Stimulated activated CD4-positive, alpha-beta T cell treated with anti-CD3 and anti-CD28 coated beads, Interleukin-15, amount 100 ng/mL, for 48 hours (primary cell): Measurements from ENCODE around the gene MYH11.

ENCODE experiments used
- DNase-seq, 2 donors: peaks; one replicate each; pipeline ENCODE4 v3.0.0-alpha.2; 2020; ENCODE audit warnings: low read depth in 2 of 2

The MYH11 gene

GRCh38 chr16:15778204-15778743 is 78.6 kb downstream of the MYH11 start:
- no peak for DNase-seq

GRCh38 chr16:15777533-15778203 is 79.2 kb downstream of the MYH11 start:
- no peak for DNase-seq

- DNase-seq, result no peak
Measured at GRCh38 chr16:15776572-15776971, 80.3 kb downstream of the MYH11 start.

DNA sequence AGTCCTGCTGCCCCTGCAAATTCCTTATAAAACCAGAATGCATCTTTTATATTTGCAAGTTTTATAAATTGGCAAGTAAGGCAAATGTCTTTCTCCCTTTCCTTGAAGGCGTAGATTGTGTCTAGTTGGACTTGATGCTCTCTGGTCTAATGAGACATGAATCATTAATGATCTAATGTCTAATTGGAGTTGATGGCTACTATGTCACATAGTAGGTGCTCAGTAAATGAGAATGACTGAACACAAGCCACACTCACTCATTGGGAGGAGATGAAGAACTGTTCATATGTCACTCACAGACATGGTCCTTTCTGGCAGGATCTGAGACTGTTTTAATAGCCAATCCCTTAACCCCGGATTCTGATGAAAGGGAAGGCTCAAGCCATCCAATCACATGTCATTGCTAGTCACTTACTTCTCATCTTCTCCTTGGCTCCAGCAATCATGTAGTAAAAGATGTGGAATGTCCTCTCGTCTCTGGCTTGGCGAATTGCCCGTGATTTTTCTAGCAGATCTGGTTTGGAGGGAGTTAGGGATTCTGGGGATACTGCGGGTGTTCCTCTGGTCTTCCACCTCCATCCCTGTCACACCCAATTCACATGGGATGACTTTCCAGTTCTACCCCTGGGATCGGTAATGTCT is 81.0 kb downstream of the MYH11 start:
- no peak for DNase-seq

DNA sequence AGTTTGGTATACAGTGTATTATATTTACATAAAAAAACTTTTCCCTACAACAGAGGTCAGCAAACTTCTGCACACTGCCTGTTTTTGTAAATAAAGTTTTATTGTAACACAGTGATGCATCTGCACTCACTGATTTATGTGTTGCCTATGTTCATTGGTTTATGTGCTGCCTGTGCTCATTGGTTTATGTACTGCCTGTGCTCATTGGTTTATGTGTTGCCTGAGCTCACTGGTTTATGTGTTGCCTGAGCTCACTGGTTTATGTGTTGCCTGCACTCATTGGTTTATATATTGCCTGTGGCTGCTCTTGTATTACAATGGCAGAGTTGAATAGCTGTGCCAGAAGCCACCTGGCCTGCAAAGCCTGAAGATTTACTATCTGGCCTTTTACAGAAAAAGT is 81.6 kb downstream of the MYH11 start:
- DNase-seq, result no peak

GRCh38 chr16:15773968-15774367 is 82.9 kb downstream of the MYH11 start:
- DNase-seq, result no peak

GRCh38 chr16:15772579-15773293 is 84.1 kb downstream of the MYH11 start:
- DNase-seq, result no peak

- no peak for DNase-seq
Measured at GRCh38 chr16:15771694-15772093, 85.1 kb downstream of the MYH11 start.

GRCh38 chr16:15770512-15770911 is 86.3 kb downstream of the MYH11 start:
- no peak for DNase-seq

DNA sequence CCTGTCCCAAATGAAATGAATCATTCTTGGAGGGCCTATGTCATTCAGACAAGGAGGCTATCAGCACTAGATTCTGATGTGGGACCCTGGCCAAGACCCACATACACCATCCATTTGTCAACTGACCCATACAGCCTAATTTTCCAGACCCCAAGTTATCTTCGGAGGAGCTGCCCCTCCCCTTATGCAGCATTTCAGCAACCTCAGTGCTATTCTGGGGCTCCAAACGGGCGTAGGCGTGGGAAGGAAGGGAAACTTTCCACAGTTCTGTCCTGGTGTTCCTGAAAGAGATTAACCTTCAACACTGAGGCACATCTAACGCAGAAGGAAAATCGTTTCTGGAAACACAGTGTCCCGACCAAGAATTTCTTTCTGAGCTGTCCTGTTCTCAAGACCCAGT is 86.7 kb downstream of the MYH11 start:
- DNase-seq, result no peak

DNA sequence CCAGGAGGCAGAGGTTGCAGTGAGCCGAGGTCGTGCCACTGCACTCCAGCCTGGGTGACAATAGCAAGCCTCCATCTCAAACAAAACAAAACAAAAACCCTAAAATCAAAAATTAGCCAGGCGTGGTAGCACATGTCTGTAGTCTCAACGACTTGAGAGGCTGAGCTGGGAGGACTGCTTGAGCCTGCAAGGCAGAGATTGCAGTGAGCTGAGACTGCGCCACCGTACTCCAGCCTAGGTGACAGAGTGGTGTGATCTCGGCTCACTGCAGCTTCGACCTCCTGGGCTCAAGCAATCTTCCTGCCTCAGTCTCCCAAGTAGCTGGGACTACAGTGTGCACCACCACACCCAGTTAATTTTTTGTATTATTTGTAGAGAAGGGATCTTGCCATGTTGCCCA is 87.6 kb downstream of the MYH11 start:
- no peak for DNase-seq

GRCh38 chr16:15768201-15768600 is 88.6 kb downstream of the MYH11 start:
- no peak for DNase-seq

- no peak for DNase-seq
Measured at GRCh38 chr16:15766918-15767317, 89.9 kb downstream of the MYH11 start.

GRCh38 chr16:15765880-15766279 is 90.9 kb downstream of the MYH11 start:
- DNase-seq, result peak in 1 of 2 donors; percentile 18

GRCh38 chr16:15765116-15765515 is 91.7 kb downstream of the MYH11 start:
- no peak for DNase-seq

DNA sequence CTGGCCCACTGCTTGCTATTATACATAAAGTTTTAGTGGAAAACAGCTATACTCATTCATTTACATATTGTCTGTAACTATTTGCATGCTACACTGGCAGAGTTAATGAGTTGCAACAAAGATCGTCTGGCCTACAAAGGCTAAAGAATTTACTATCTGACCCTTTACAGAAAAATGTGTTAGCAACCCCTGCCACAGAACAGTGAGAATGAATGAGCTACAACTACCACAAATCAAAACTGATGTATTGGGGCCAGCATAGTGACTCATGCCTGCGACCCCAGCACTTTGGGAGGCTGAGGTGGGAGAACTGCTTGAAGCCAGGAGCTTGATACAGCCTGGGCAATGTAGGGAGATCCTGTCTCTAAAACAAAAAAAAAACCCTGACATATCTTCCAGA is 92.7 kb downstream of the MYH11 start:
- DNase-seq, result no peak

GRCh38 chr16:15760129-15760528 is 96.7 kb downstream of the MYH11 start:
- no peak for DNase-seq

- DNase-seq, result no peak
Measured at GRCh38 chr16:15759070-15759469, 97.8 kb downstream of the MYH11 start.

DNA sequence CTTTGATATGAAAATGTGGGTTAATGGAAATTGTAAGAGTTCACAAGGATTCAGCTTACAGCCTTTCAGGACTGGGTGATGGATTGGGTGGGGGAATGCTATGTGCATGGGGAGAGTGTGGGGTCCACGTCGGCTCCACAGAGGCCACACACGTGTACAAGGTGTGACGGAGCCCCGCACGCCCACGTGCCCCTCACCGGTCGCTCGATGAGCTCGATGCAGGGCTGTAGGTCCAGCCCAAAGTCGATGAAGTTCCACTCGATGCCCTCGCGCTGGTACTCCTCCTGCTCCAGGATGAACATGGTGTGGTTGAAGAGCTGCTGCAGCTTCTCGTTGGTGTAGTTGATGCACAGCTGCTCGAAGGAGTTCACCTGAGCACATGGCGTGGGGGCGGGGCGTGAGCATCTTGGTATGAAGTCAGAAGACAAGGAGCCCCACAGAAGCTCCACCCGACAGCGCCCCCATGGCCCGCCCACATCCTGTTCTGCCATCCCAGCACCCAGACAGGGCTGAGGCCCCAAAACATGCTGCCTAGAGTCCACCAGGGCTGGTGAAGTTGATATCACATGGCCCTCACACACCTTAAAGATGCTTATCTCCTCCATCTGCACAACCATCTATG is 99.1 kb downstream of the MYH11 start:
- no peak for DNase-seq

- DNase-seq, result no peak
Measured at GRCh38 chr16:15757077-15757386, 99.8 kb downstream of the MYH11 start.

GRCh38 chr16:15754821-15755534 is 101.8 kb downstream of the MYH11 start:
- DNase-seq, result no peak
